HG03469 (cell line): ENCODE measurements around the gene RIN3.

Experiments
- ATAC-seq: cut with Tn5 transposase; IDR thresholded peaks from one replicate; pipeline ENCODE4 v1.9.1; 2021; ENCODE audit warnings: mild to moderate bottlenecking, moderate library complexity, moderate number of reproducible peaks; ENCODE audit not compliant: unreplicated experiment

Gene RIN3

GRCh38 chr14:92572050-92572449 lies 58.5 kb downstream of the RIN3 start:
- ATAC-seq = no peak

DNA sequence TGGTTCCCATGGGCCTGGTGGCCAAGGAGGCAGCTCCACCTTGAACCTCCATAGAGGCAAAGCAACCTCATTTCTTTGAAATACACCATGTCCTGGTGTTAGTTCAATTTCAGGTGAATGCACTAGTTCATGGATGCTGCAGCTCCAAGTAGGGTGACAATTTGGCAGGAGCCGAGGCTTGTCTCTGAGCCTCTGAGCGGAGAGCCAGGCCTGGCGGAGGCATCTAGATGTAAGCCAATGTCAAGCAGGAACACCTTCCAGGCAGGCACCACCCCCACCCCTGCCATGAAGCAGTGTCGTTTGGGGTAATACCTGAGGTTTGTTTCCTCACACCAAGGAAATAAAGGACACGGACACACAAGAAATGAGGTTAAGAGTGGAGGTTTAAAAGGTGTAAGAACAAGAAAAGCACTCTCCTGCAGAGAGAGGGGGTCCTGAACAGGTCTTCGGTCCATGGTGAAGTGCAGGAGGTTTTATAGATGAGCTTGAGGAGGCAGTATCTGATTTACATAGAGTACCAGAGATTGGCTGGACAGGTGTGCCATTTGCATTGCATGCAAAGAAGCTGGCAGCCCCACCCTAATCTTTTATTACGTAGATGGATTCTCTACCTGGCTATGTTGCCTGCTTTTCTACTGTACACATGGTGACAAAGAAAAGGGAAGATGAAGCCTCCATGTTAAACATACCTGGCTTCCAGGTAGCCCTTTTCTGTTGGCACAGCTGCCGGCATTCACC lies 60.3 kb downstream of the RIN3 start:
- no peak for ATAC-seq

DNA sequence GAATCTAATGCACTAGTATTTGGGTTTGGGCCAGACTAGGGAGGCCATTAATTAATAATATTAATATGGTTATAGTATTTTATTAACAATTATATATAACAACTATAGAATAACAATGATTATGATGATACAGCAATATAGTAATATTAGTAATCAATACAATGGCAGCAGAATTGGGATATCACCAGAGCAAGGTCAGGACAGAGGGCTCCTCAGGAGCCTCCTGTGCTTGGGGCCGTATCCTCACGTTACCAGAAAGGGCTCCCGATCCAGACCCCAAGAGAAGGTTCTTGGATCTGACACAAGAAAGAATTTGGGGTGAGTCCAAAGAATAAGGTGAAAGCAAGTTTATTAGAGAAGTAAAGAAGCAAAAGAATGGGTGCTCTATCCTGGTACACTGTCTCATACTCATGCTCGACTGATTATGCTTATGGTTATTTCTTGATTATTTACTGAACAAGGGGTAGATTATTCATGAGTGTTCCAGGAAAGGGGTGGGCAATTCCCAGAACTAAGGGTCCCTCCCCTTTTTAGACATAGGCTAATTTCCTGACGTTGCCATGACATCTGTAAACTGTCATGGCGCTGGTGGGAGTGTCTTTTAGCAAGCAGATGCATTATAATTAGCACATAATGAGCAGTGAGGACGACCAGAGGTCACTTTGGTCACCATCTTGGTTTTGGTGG lies 61.6 kb downstream of the RIN3 start:
- ATAC-seq = no peak

DNA sequence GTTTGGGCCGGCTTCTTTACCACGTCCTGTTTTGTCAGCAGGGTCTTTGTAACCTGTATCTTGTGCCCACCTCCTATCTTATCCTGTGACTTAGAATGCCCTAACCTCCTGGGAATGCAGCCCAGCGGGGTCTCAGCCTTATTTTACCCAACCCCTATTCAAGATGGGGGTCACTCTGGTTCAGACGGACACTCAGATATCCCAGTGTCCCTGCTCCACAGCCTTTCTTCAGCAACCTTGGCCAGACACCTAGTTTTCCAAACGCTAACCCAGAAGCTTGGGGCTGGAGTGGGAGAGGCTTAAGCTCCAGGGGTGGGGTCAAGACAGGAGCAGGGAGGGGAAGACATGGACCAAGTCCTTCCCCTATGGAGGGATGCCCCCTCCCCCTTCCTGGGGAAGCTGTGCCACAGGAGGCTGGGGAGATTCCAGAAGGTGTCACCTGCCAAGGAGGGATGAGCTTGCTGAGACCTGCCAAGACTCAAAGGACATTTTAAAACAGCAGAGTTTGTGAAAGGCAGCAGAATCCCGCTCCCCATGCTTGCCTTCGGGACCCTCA lies 62.2 kb downstream of the RIN3 start:
- no peak for ATAC-seq

- peak; percentile 68 for ATAC-seq
These were observed 63.8 kb downstream of the RIN3 start for GRCh38 chr14:92577321-92577742.

DNA sequence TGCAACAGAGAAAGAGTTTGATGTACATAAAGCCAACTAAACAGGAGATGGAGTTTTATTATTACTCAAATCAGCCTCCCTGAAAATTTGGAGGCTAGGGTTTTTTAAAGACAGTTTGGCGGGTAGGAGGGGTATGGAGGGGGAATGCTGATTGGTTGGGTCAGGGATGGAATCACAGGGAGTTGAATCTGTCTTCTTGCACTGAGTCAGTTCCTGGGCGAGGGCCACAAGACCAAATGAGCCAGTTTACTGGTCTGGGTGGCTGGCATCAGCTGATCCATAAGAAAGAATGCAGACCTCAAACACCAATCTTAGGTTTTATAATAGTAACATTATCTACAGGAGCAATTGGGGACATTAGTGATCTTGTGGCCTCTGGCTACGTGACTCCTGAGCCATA lies 64.9 kb downstream of the RIN3 start:
- ATAC-seq = no peak

DNA sequence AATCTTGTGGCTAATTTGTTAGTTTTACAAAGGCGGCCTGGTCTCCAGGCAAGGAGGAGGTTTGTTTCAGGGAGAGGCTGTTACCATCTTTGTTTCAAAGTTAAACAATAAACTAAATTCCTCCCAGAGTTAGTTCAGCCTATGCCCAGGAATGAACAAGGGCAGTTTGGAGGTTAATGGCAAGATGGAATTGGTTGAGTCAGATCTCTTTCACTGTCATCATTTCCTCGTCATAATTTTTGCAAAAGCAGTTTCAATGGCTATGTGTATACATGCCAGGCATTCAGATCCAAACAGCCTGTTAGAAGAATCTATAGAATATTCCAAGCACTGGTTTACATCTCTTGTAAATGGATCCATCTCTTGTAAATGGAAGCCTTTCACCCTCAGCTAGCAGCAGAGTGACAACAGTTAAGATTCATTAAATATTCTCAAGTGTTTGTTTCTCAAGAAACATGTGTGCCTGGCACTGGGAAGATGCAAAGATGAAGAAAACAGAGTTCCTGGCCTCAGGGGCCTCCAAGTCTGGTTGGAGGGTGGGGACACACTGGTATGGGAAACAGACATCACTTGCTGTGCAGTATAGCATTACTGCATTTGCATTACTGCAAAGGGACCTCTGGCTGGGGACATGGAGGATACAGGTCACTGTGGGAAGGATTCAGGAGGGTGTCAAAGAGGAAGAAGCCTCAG lies 65.8 kb downstream of the RIN3 start:
- ATAC-seq = no peak

DNA sequence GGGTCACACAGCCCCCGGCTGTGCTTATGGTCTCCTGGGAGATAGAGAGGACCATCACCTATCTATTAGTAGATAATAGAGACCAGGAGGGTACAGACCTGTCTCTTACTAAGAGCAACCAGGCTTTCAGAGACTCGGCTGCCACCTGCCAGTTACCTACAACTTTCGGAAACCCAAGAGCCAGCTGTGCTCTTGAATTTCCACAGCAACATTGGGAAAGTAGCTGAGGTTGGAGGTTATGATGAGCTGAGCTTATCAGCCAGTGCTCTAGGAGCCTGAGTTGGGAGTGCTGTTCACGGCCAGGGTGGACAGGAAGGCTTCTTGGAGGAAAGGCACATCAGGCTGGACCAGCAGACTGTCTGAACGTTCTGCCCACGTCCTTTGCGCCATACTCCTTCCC lies 67.6 kb downstream of the RIN3 start:
- no peak for ATAC-seq

DNA sequence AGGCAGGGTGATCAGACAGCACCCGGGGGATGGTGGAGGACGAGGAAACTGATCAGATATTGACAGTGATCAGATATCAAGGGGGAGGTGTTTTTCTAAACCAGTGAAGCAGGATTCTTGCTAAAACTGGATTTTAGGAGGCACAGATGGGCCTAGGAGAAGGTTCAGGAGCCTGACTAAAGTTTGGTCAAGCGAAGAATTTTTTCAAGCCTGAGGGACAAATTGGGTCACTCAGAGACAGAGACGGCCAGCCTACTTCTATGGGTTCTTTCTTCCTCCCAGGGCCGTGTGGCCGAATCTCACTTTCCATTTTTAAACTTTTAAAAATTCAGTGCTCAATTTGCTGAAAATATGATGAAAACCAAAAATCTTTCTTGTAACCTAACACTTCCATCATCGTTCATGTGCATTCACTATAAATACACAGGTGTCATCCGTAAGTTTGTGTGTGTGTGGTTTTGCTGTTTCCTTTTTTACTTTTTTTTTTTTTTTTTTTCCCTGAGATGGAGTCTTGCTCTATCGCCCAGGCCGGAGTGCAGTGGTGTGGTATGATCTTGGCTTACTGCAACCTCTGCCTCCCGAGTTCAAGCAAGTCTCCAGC lies 68.5 kb downstream of the RIN3 start:
- ATAC-seq = no peak

DNA sequence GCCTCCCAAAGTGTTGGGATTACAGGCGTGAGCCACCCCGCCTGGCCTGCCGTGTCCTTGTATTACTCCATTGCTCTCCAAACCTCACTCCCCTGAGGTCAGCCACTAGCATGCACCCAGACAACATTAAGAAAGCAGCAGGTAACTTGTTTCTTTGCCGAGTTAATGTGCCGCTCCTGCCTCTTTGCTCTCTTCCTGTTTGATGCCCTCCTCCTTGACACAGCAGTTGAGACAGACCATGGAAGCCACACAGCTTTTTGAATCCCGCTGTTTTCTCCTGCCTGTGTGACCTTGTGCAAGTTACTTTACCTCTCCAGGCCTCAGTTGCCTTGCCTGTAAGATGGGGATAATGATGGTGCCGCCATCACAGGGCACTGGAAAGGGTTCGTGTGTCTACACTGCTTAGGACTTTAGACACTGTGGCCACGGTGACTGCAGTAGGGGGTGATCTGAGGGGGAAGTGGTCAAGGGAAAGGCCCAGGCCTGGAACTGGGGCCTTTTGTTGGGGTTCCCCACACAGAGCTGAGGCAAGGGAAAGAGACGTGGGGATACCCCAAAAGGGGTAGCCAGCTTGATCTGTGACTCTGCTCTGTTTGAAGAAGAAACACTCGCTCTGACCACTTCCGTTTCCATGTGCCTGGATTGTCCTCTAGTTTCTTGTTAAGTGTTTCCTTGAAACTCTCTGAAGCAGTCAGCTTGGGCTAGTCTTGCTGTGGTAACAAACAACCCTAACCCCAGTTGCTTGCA lies 69.3 kb downstream of the RIN3 start:
- no peak for ATAC-seq

- ATAC-seq = no peak
These were observed 70.6 kb downstream of the RIN3 start for GRCh38 chr14:92584220-92584619.

GRCh38 chr14:92584816-92585215 lies 71.2 kb downstream of the RIN3 start:
- no peak for ATAC-seq

DNA sequence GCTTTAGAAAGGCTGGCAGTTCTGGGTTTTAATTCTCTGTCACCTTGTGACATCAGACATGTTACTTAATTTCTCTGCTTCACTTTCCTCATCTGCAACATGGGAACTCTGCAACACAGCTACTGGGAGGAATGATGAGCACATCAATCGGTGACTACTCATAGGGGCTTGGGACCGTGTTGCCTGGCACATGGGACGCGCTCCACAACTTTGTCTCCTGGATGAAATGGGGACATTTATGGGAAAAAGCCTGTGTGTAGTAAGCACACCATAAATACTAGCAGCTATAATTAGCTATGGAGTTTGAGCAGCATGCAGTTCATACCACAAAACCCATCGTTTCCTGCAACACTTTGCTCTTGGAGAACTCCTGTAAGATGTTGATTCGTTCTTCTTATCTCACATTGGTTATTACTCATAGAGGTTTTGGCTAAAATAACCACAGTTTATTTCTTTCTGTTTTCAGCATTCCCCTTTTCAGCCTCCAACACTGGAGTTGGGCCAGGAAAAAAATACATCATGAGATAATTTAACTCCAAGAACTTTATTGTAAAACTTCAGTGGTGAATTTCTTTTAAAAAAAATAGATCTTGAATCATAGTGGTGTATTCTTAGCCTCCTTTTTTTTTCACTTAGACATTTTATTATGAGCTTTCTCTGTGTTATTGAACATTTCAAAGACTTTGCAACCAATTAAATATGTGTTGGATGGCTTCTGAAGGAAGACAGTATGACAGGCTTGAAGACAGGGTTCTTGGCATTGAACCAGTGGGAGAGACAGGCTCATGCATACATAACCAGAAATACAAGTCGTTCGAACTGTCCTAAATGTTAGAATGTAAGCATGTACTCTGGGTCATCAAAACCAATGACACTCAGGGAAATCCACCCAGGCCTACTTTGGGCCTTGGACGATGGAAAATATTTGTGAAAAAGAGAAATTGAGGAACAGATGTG lies 72.7 kb downstream of the RIN3 start:
- ATAC-seq = peak; percentile 39

DNA sequence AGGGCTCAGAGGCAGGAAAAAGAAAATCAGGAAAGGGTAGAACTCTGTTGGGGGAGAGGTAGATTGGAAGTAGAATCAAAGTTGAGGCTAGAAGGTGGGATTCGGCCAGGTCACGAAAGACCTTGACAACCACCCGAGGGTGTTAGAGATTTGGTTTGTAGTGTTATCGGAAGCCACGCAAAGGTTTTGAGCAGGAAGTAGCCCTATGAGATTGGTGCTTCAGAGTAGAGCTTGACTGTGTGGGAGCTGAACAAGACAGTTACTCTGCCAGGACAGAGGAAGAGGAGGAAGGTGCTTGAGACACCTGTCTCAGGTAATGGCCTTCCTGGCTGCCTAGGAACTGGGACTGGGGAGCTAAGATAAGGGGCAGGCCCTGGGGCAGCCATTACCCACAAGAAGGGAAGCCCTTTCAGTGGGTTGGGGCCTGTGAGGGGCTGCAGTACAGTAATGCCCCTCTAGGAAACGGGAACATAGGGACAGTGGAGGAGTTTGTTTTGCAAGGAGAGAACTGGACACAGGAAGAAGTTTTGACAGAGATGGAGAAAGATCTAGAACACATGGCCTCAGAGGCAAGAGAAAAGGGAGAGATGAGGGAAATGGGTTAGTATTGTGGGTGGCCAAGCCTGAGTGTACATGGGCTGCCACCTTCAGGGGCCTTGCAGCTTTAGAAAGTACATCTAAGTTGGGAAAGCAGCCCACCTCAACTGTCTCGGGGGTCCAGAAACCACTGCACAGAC lies 73.5 kb downstream of the RIN3 start:
- no peak for ATAC-seq

- no peak for ATAC-seq
These were observed 74.1 kb downstream of the RIN3 start for GRCh38 chr14:92587700-92588085.

- ATAC-seq = no peak
These were observed 75.8 kb downstream of the RIN3 start for GRCh38 chr14:92589213-92589852.

- no peak for ATAC-seq
These were observed 76.6 kb downstream of the RIN3 start for GRCh38 chr14:92590176-92590575.

- no peak for ATAC-seq
These were observed 77.4 kb downstream of the RIN3 start for GRCh38 chr14:92590941-92591340.
